ENCODE data around the gene PCDH15.

- no peak for TF ChIP-seq CTCF (IDR thresholded peaks at IDR 0.05; ENCODE audit: low read length)
- no peak for TF ChIP-seq EZH2 (optimal IDR thresholded peaks at IDR 0.05; ENCODE audit: low read depth, low read length)
These were observed 789.9 kb downstream of the PCDH15 start for GRCh38 chr10:54011117-54011516.

Data from MM.1S (cell line).